NT2/D1 (cell line): ENCODE data around the gene PHAF1.

Experiments used
- DNase-seq: peaks from one replicate; pipeline ENCODE4 v3.0.0-alpha.2; 2011; ENCODE audit warnings: low read depth, low spot score
- H3K27me3 ChIP-seq: 2 replicates; pipeline ENCODE4 v1.6.0; 2011; ENCODE audit warnings: mild to moderate bottlenecking; ENCODE audit not compliant: insufficient read length, insufficient read depth
- H3K36me3 ChIP-seq: 2 replicates; pipeline ENCODE4 v1.6.1; 2011; ENCODE audit warnings: mild to moderate bottlenecking, low read length, mixed read lengths; ENCODE audit not compliant: insufficient read depth, insufficient read length
- H3K4me1 ChIP-seq: 2 replicates; pipeline ENCODE4 v1.5.1; 2011; ENCODE audit not compliant: insufficient read depth, insufficient read length
- H3K4me3 ChIP-seq: 2 replicates; pipeline ENCODE4 v1.5.1; 2011; ENCODE audit warnings: low read depth; ENCODE audit not compliant: insufficient read length
- H3K9ac ChIP-seq: 2 replicates; pipeline ENCODE4 v1.6.0; 2011; ENCODE audit warnings: low read depth; ENCODE audit not compliant: insufficient read length
- H3K9me3 ChIP-seq: 2 replicates; pipeline ENCODE4 v1.5.1; 2011; ENCODE audit warnings: mild to moderate bottlenecking, low read length; ENCODE audit not compliant: insufficient read depth
- SUZ12 ChIP-seq: IDR thresholded peaks from 2 replicates; pipeline ENCODE4 v1.6.1; 2011; ENCODE audit not compliant: insufficient read length, insufficient read depth; ENCODE audit errors: extremely low read depth
- YY1 ChIP-seq: IDR thresholded peaks from 2 replicates; pipeline ENCODE4 v1.6.1; 2011; ENCODE audit not compliant: insufficient read length, insufficient read depth
- ZNF274 ChIP-seq: IDR thresholded peaks from 2 replicates; pipeline ENCODE4 v1.6.1; 2011; ENCODE audit warnings: mild to moderate bottlenecking, low read depth, low read length

PHAF1 gene

GRCh38 chr16:67196881-67197280 is 87.1 kb downstream of the PHAF1 start:
- DNase-seq: no peak
- H3K27me3 ChIP-seq: no peaks in the 10 kb centered on the region
- H3K36me3 ChIP-seq: peaks cover 89% of the 10 kb centered on the region
- H3K9ac ChIP-seq: no peak overlapping the region
- TF ChIP-seq YY1 (no peak), SUZ12 (no peak), ZNF274 (no peak)
- no peak overlapping the region for H3K4me3 ChIP-seq
- H3K4me1 ChIP-seq: peaks cover 9% of the 10 kb centered on the region
- H3K9me3 ChIP-seq: no peaks in the 10 kb centered on the region

- Histone ChIP-seq H3K27me3 (no peaks in the 10 kb centered on the region), H3K4me1 (peaks cover 6% of the 10 kb centered on the region), H3K9me3 (no peaks in the 10 kb centered on the region), H3K4me3 (no peak overlapping the region), H3K36me3 (peaks cover 94% of the 10 kb centered on the region), H3K9ac (no peak overlapping the region)
- no peak for DNase-seq
- TF ChIP-seq YY1 (no peak), ZNF274 (no peak), SUZ12 (no peak)
Observed at GRCh38 chr16:67197704-67198103, 88.0 kb downstream of the PHAF1 start.
